HepG2 (cell line): ENCODE measurements around the gene CIART. TPM values are rescaled to one million over a fixed set of nuclear protein-coding genes. Genes with fewer than 3 reads are reported as not detected.

Experiments used
- BATF2 ChIP-seq: sonication (generic); formaldehyde crosslinking; IDR thresholded peaks from 2 replicates; pipeline ENCODE4 v1.8.0; 2022; ENCODE audit warnings: mild to moderate bottlenecking, missing genetic modification reagents, moderate library complexity
- FOSL1 ChIP-seq: sonication (generic); formaldehyde crosslinking; IDR thresholded peaks from 2 replicates; pipeline ENCODE4 v1.9.0; 2021; ENCODE audit warnings: missing genetic modification reagents, borderline replicate concordance
- FOXA3 ChIP-seq: IDR thresholded peaks from 2 replicates; pipeline ENCODE4 v1.6.1; 2016; ENCODE audit warnings: missing genetic modification reagents, missing compliant biosample characterization
- KDM2A ChIP-seq: sonication (generic); formaldehyde crosslinking; IDR thresholded peaks from 2 replicates; pipeline ENCODE4 v1.4.0; 2020; ENCODE audit warnings: low read depth, missing genetic modification reagents, borderline replicate concordance
- PHF21A ChIP-seq: sonication (generic); formaldehyde crosslinking; IDR thresholded peaks from 2 replicates; pipeline ENCODE4 v1.5.0; 2020; ENCODE audit warnings: mild to moderate bottlenecking, missing genetic modification reagents
- RARA ChIP-seq: IDR thresholded peaks from 2 replicates; pipeline ENCODE4 v1.6.1; 2016; ENCODE audit warnings: missing genetic modification reagents, missing compliant biosample characterization
- REST ChIP-seq, 2 experiments: IDR thresholded peaks; 2 replicates each; pipeline ENCODE4 v1.6.1; 2011 to 2012; ENCODE audit warnings: low read length in 2 of 2, borderline replicate concordance in 1 of 2, low read depth in 1 of 2, mild to moderate bottlenecking in 1 of 2, moderate library complexity in 1 of 2
- SP5 ChIP-seq: IDR thresholded peaks from 2 replicates; pipeline ENCODE4 v1.6.1; 2016; ENCODE audit warnings: low read depth, borderline replicate concordance
- USF2 ChIP-seq, 2 experiments: sonication (generic) in 1 of 2; formaldehyde crosslinking in 1 of 2; IDR thresholded peaks; 2 replicates each; pipeline versions ENCODE4 v1.5.1 to v1.6.1; 2011 to 2020; ENCODE audit warnings: borderline replicate concordance in 1 of 2, low read depth in 1 of 2, low read length in 1 of 2, mild to moderate bottlenecking in 1 of 2, missing genetic modification reagents in 1 of 2, moderate library complexity in 1 of 2
- XRCC5 ChIP-seq: fragments of 200-400 bp; formaldehyde crosslinking; optimal IDR thresholded peaks from 2 replicates; pipeline ENCODE3; 2017; ENCODE audit warnings: mild to moderate bottlenecking, low read length
- ZNF407 ChIP-seq: sonication (generic); formaldehyde crosslinking; IDR thresholded peaks from one replicate; pipeline ENCODE4 v1.5.1; 2020; ENCODE audit warnings: mild to moderate bottlenecking, missing genetic modification reagents; ENCODE audit errors: not compliant biosample characterization
- ZNF605 ChIP-seq: sonication (generic); formaldehyde crosslinking; IDR thresholded peaks from 2 replicates; pipeline ENCODE4 v1.8.0; 2022; ENCODE audit warnings: mild to moderate bottlenecking, missing genetic modification reagents
- ZNF776 ChIP-seq: sonication (generic); formaldehyde crosslinking; IDR thresholded peaks from 2 replicates; pipeline ENCODE4 v1.4.0; 2020; ENCODE audit warnings: mild to moderate bottlenecking, missing genetic modification reagents
- polyA plus RNA-seq, 8 experiments: library from polyadenylated mRNA; depleted of rRNA in 3 of 8; stranded (reverse) in 7 of 8; unstranded in 1 of 8; fragments of >200 nt; fragmentation: Illumina TruSeq in 4 of 8; extraction: Trizol in 4 of 8; gene quantifications; 2 replicates each; pipeline versions ENCODE4 v1.2.1 to v1.2.3, GENCODE V29; 2011 to 2016; ENCODE audit warnings: low read depth in 4 of 8, missing spikeins in 1 of 8, mixed read lengths in 1 of 8; ENCODE audit not compliant: insufficient read depth in 1 of 8
- total RNA-seq, 5 experiments: library from RNA; depleted of rRNA; stranded (reverse); fragments of >200 nt; fragmentation: Illumina TruSeq; extraction: Trizol; gene quantifications; 2 replicates each; pipeline ENCODE4 v1.2.3, GENCODE V29; 2016; ENCODE audit warnings: low read depth in 1 of 5

The CIART gene
- total and polyA plus RNA-seq, 2 of the 13 experiments (the other 11 are each of a cell fraction or from before 2014, with no cell fraction given), result 0.58 TPM; not detected in 1

GRCh38 chr1:150234566-150235293 is 47.6 kb upstream of the CIART start (continued):
- TF ChIP-seq BATF2 (CRISPR knock-in tag), result no peak
- 0 out of 2 replicates have a peak, but pooled peaks have one; percentile 15 for TF ChIP-seq PHF21A (CRISPR knock-in tag)
- no peak for TF ChIP-seq XRCC5
- TF ChIP-seq REST (IDR thresholded peaks at IDR 0.05; ENCODE audit: borderline replicate concordance in 1 of 2, low read depth in 1 of 2, low read length in 2 of 2), result no peak
- peak; percentile 38; the same call in 1 of the 2 replicates for TF ChIP-seq SP5
- no peak for TF ChIP-seq FOSL1 (CRISPR knock-in tag)
- TF ChIP-seq ZNF776 (CRISPR knock-in tag), result no peak
- 0 out of 2 replicates have a peak, but pooled peaks have one; percentile 13 for TF ChIP-seq RARA (CRISPR knock-in tag)
- TF ChIP-seq USF2 (IDR thresholded peaks at IDR 0.05; ENCODE audit: low read depth, low read length), result no peak
- no peak for TF ChIP-seq USF2 (CRISPR knock-in tag; IDR thresholded peaks at IDR 0.05; ENCODE audit: borderline replicate concordance)
- no peak for TF ChIP-seq ZNF407 (CRISPR knock-in tag)
- peak; percentile 68 for TF ChIP-seq KDM2A (CRISPR knock-in tag)
- no peak for TF ChIP-seq FOXA3
- no peak for TF ChIP-seq ZNF605 (CRISPR knock-in tag)
